ENCODE results near the gene PRKCE. TPM values are rescaled to one million over a fixed set of nuclear protein-coding genes. Genes with fewer than 3 reads are reported as not detected.

Gene PRKCE
- total RNA-seq, 1 experiment from 2014 or later = 14.0 TPM

GRCh38 chr2:45834858-45835257 is 183.4 kb downstream of the PRKCE start:
- no peak for ATAC-seq
- ChIA-PET POLR2A (no interaction called here), CTCF (interaction anchor here (0.5 kb wide), 1 partner anchor 250 kb away, joined by 4 read pairs; no protein-coding TSS in a partner anchor)
- no peak for DNase-seq (ENCODE audit: low read depth, low spot score)
- TF ChIP-seq REST (IDR thresholded peaks at IDR 0.05; ENCODE audit: insufficient read depth in 1 of 2, low read depth in 2 of 2, low read length in 1 of 2) = no peak
- no peak for TF ChIP-seq SIN3A (IDR thresholded peaks at IDR 0.05; ENCODE audit: borderline replicate concordance, insufficient read depth, low read depth, low read length)
- TF ChIP-seq CTCF (IDR thresholded peaks at IDR 0.05) = no peak
- no peak for TF ChIP-seq POLR2AphosphoS5 (IDR thresholded peaks at IDR 0.05; ENCODE audit: low read depth, low read length)
- TF ChIP-seq TCF7L2 (IDR thresholded peaks at IDR 0.05; ENCODE audit: low read depth, low read length) = no peak
- Histone ChIP-seq H3K4me3 (ENCODE audit: low read depth in 2 of 2, low read length in 2 of 2) (no peak overlapping the region), H3K4me1 (ENCODE audit: control insufficient read depth, insufficient read depth, low read length) (0 out of 2 replicates have a peak, but pooled peaks cover 3% of the 10 kb centered on the region), H3K27ac (ENCODE audit: low read length) (no peak overlapping the region), H3K36me3 (ENCODE audit: control insufficient read depth, insufficient read depth, low read length) (no peaks in the 10 kb centered on the region), H3K27me3 (ENCODE audit: control insufficient read depth, insufficient read depth, low read length) (no peaks in the 10 kb centered on the region), H3K9me3 (ENCODE audit: control insufficient read depth, insufficient read depth, low read depth, low read length) (peaks cover 5% of the 10 kb centered on the region; the same call in 1 of the 2 replicates)
- intact Hi-C loops (cut with micrococcal nuclease; ENCODE audit: unreplicated experiment) (no loop called here), in situ Hi-C loops (cut with HindIII; ENCODE audit: low pct_unique_long_range_greater_than_20kb, low sequenced_read_pairs) (no loop called here)
- BruUV-seq (replicated peaks) = no TSS peak

GRCh38 chr2:45836316-45836715 is 184.8 kb downstream of the PRKCE start:
- Histone ChIP-seq H3K4me3 (ENCODE audit: low read depth in 2 of 2, low read length in 2 of 2) (no peak overlapping the region), H3K4me1 (ENCODE audit: control insufficient read depth, insufficient read depth, low read length) (0 out of 2 replicates have a peak, but pooled peaks cover 3% of the 10 kb centered on the region), H3K27me3 (ENCODE audit: control insufficient read depth, insufficient read depth, low read length) (no peaks in the 10 kb centered on the region), H3K9me3 (ENCODE audit: control insufficient read depth, insufficient read depth, low read depth, low read length) (no peaks in the 10 kb centered on the region), H3K27ac (ENCODE audit: low read length) (no peak overlapping the region), H3K36me3 (ENCODE audit: control insufficient read depth, insufficient read depth, low read length) (no peaks in the 10 kb centered on the region)
- TF ChIP-seq CTCF (IDR thresholded peaks at IDR 0.05) (no peak), POLR2AphosphoS5 (IDR thresholded peaks at IDR 0.05; ENCODE audit: low read depth, low read length) (no peak), REST (IDR thresholded peaks at IDR 0.05; ENCODE audit: insufficient read depth in 1 of 2, low read depth in 2 of 2, low read length in 1 of 2) (no peak), SIN3A (IDR thresholded peaks at IDR 0.05; ENCODE audit: borderline replicate concordance, insufficient read depth, low read depth, low read length) (no peak), TCF7L2 (IDR thresholded peaks at IDR 0.05; ENCODE audit: low read depth, low read length) (no peak)
- intact Hi-C loops (cut with micrococcal nuclease; ENCODE audit: unreplicated experiment) = no loop called here
- CTCF ChIA-PET = no interaction called here
- ATAC-seq (no peak), DNase-seq (ENCODE audit: low read depth, low spot score) (no peak)
- POLR2A ChIA-PET = no interaction called here
- in situ Hi-C loops (cut with HindIII; ENCODE audit: low pct_unique_long_range_greater_than_20kb, low sequenced_read_pairs) = no loop called here
- BruUV-seq (replicated peaks) = no TSS peak
